Measurements from ENCODE around the gene FABP7. TPM values are rescaled to one million over a fixed set of nuclear protein-coding genes. Genes with fewer than 3 reads are reported as not detected.

The FABP7 gene
- total and polyA plus RNA-seq, 7 experiments from 2014 or later = not detected

GRCh38 chr6:122781716-122782115 lies 2.2 kb downstream of the FABP7 start:
- Mint-ChIP-seq H3K9me3 (peaks cover 0 to 2% (median 0%) of the 10 kb centered on the region in 11 donors), H3K27me3 (peaks cover 33 to 54% (median 48%) of the 10 kb centered on the region in 5 donors), H3K4me3 (no peak overlapping the region), H3K36me3 (no peaks in the 10 kb centered on the region), H3K4me1 (no peaks in the 10 kb centered on the region), H3K27ac (no peak overlapping the region)
- Histone ChIP-seq H3K4me1 (ENCODE audit: control insufficient read depth in 2 of 2, insufficient read depth in 2 of 2, low read length in 2 of 2) (no peaks in the 10 kb centered on the region), H3K27ac (ENCODE audit: low read depth, low read length) (no peak overlapping the region), H3K9me3 (ENCODE audit: control insufficient read depth in 2 of 3, low read length in 3 of 3) (no peaks in the 10 kb centered on the region), H3K27me3 (ENCODE audit: control insufficient read depth in 2 of 2, insufficient read depth in 2 of 2, low read length in 2 of 2) (peaks cover under 1 to 2% of the 10 kb centered on the region in 2 donors), H3K36me3 (ENCODE audit: control insufficient read depth in 2 of 3, insufficient read depth in 3 of 3, low read length in 3 of 3) (no peaks in the 10 kb centered on the region), H3K4me3 (ENCODE audit: low read length) (no peak overlapping the region)
- DNase-seq = no peak
- POLR2A ChIA-PET = no interaction called here
- ATAC-seq = no peak
- CTCF ChIA-PET = no interaction called here
- intact Hi-C loops (cut with micrococcal nuclease) = no loop called here

- ChIA-PET POLR2A (no interaction called here), CTCF (no interaction called here)
- intact Hi-C loops (cut with micrococcal nuclease) = no loop called here
- Histone ChIP-seq H3K27me3 (ENCODE audit: control insufficient read depth in 2 of 2, insufficient read depth in 2 of 2, low read length in 2 of 2) (peaks cover 3 to 4% of the 10 kb centered on the region in 2 donors), H3K9me3 (ENCODE audit: control insufficient read depth in 2 of 3, low read length in 3 of 3) (no peaks in the 10 kb centered on the region), H3K4me1 (ENCODE audit: control insufficient read depth in 2 of 2, insufficient read depth in 2 of 2, low read length in 2 of 2) (no peaks in the 10 kb centered on the region), H3K4me3 (ENCODE audit: low read length) (no peak overlapping the region), H3K27ac (ENCODE audit: low read depth, low read length) (no peak overlapping the region), H3K36me3 (ENCODE audit: control insufficient read depth in 2 of 3, insufficient read depth in 3 of 3, low read length in 3 of 3) (no peaks in the 10 kb centered on the region)
- H3K27me3 Mint-ChIP-seq = peaks cover 48 to 65% (median 61%) of the 10 kb centered on the region in 5 donors
- ATAC-seq (no peak), DNase-seq (no peak)
- no peaks in the 10 kb centered on the region for H3K4me1 Mint-ChIP-seq
- H3K27ac Mint-ChIP-seq = no peak overlapping the region
- no peaks in the 10 kb centered on the region for H3K36me3 Mint-ChIP-seq
- H3K4me3 Mint-ChIP-seq = no peak overlapping the region
- peaks cover 0 to 3% (median 0%) of the 10 kb centered on the region in 11 donors for H3K9me3 Mint-ChIP-seq
Observed at GRCh38 chr6:122783401-122783800, 3.9 kb downstream of the FABP7 start.

- Histone ChIP-seq H3K27ac (ENCODE audit: low read depth, low read length) (no peak overlapping the region), H3K9me3 (ENCODE audit: control insufficient read depth in 2 of 3, low read length in 3 of 3) (no peaks in the 10 kb centered on the region), H3K4me1 (ENCODE audit: control insufficient read depth in 2 of 2, insufficient read depth in 2 of 2, low read length in 2 of 2) (no peaks in the 10 kb centered on the region), H3K36me3 (ENCODE audit: control insufficient read depth in 2 of 3, insufficient read depth in 3 of 3, low read length in 3 of 3) (no peaks in the 10 kb centered on the region), H3K27me3 (ENCODE audit: control insufficient read depth in 2 of 2, insufficient read depth in 2 of 2, low read length in 2 of 2) (peaks cover 3 to 7% of the 10 kb centered on the region in 2 donors), H3K4me3 (ENCODE audit: low read length) (no peak overlapping the region)
- ATAC-seq (no peak), DNase-seq (no peak)
- ChIA-PET POLR2A (no interaction called here), CTCF (no interaction called here)
- H3K9me3 Mint-ChIP-seq = peaks cover 0 to 3% (median 0%) of the 10 kb centered on the region in 11 donors
- peaks cover 56 to 76% (median 74%) of the 10 kb centered on the region in 5 donors for H3K27me3 Mint-ChIP-seq
- H3K4me3 Mint-ChIP-seq = no peak overlapping the region
- H3K36me3 Mint-ChIP-seq = no peaks in the 10 kb centered on the region
- no peak overlapping the region for H3K27ac Mint-ChIP-seq
- intact Hi-C loops (cut with micrococcal nuclease) = no loop called here
- H3K4me1 Mint-ChIP-seq = peaks cover 11 to 18% (median 15%) of the 10 kb centered on the region in 7 donors
Observed at GRCh38 chr6:122785891-122786290, 6.4 kb downstream of the FABP7 start.

- Histone ChIP-seq H3K36me3 (ENCODE audit: control insufficient read depth in 2 of 3, insufficient read depth in 3 of 3, low read length in 3 of 3) (no peaks in the 10 kb centered on the region), H3K27ac (ENCODE audit: low read depth, low read length) (no peak overlapping the region), H3K4me3 (ENCODE audit: low read length) (no peak overlapping the region), H3K9me3 (ENCODE audit: control insufficient read depth in 2 of 3, low read length in 3 of 3) (no peaks in the 10 kb centered on the region), H3K4me1 (ENCODE audit: control insufficient read depth in 2 of 2, insufficient read depth in 2 of 2, low read length in 2 of 2) (no peaks in the 10 kb centered on the region), H3K27me3 (ENCODE audit: control insufficient read depth in 2 of 2, insufficient read depth in 2 of 2, low read length in 2 of 2) (peaks cover 3 to 7% of the 10 kb centered on the region in 2 donors)
- Mint-ChIP-seq H3K27ac (no peak overlapping the region), H3K36me3 (no peaks in the 10 kb centered on the region), H3K9me3 (peaks cover 0 to 3% (median 0%) of the 10 kb centered on the region in 11 donors), H3K27me3 (peaks cover 70 to 78% (median 74%) of the 10 kb centered on the region in 5 donors), H3K4me1 (peaks cover 14 to 18% (median 15%) of the 10 kb centered on the region in 7 donors), H3K4me3 (no peak overlapping the region)
- DNase-seq = no peak
- POLR2A ChIA-PET = no interaction called here
- intact Hi-C loops (cut with micrococcal nuclease) = no loop called here
- ATAC-seq = no peak
- CTCF ChIA-PET = no interaction called here
Observed at GRCh38 chr6:122787721-122788120, 8.2 kb downstream of the FABP7 start.

GRCh38 chr6:122788208-122788607 lies 8.7 kb downstream of the FABP7 start:
- Histone ChIP-seq H3K36me3 (ENCODE audit: control insufficient read depth in 2 of 3, insufficient read depth in 3 of 3, low read length in 3 of 3) (no peaks in the 10 kb centered on the region), H3K4me1 (ENCODE audit: control insufficient read depth in 2 of 2, insufficient read depth in 2 of 2, low read length in 2 of 2) (no peaks in the 10 kb centered on the region), H3K27me3 (ENCODE audit: control insufficient read depth in 2 of 2, insufficient read depth in 2 of 2, low read length in 2 of 2) (peaks cover 3 to 7% of the 10 kb centered on the region in 2 donors), H3K27ac (ENCODE audit: low read depth, low read length) (no peak overlapping the region), H3K9me3 (ENCODE audit: control insufficient read depth in 2 of 3, low read length in 3 of 3) (no peaks in the 10 kb centered on the region), H3K4me3 (ENCODE audit: low read length) (no peak overlapping the region)
- no peak for ATAC-seq
- H3K27ac Mint-ChIP-seq = no peak overlapping the region
- H3K36me3 Mint-ChIP-seq = no peaks in the 10 kb centered on the region
- peak overlapping the region in 1 of 10 donors; percentile 84 for H3K4me3 Mint-ChIP-seq
- no peak for DNase-seq
- CTCF ChIA-PET = no interaction called here
- peaks cover 14 to 18% (median 15%) of the 10 kb centered on the region in 7 donors for H3K4me1 Mint-ChIP-seq
- peaks cover 73 to 78% (median 77%) of the 10 kb centered on the region in 5 donors for H3K27me3 Mint-ChIP-seq
- intact Hi-C loops (cut with micrococcal nuclease) = no loop called here
- POLR2A ChIA-PET = no interaction called here
- H3K9me3 Mint-ChIP-seq = peaks cover 0 to 3% (median 0%) of the 10 kb centered on the region in 11 donors

GRCh38 chr6:122788663-122789181 lies 9.2 kb downstream of the FABP7 start:
- intact Hi-C loops (cut with micrococcal nuclease) = no loop called here
- H3K27ac ChIP-seq (ENCODE audit: low read depth, low read length) = no peak overlapping the region
- H3K9me3 Mint-ChIP-seq = peaks cover 0 to 3% (median 0%) of the 10 kb centered on the region in 11 donors
- peak overlapping the region in 1 of 9 donors; percentile 4 for H3K27ac Mint-ChIP-seq
- ChIA-PET CTCF (no interaction called here), POLR2A (no interaction called here)
- no peaks in the 10 kb centered on the region for H3K4me1 ChIP-seq (ENCODE audit: control insufficient read depth in 2 of 2, insufficient read depth in 2 of 2, low read length in 2 of 2)
- H3K9me3 ChIP-seq (ENCODE audit: control insufficient read depth in 2 of 3, low read length in 3 of 3) = no peaks in the 10 kb centered on the region
- peaks cover 14 to 18% (median 15%) of the 10 kb centered on the region in 7 donors for H3K4me1 Mint-ChIP-seq
- no peak overlapping the region for H3K4me3 ChIP-seq (ENCODE audit: low read length)
- DNase-seq (no peak), ATAC-seq (no peak)
- peaks cover 69 to 78% (median 73%) of the 10 kb centered on the region in 5 donors for H3K27me3 Mint-ChIP-seq
- no peaks in the 10 kb centered on the region for H3K36me3 ChIP-seq (ENCODE audit: control insufficient read depth in 2 of 3, insufficient read depth in 3 of 3, low read length in 3 of 3)
- H3K36me3 Mint-ChIP-seq = no peaks in the 10 kb centered on the region
- peaks cover 3 to 7% of the 10 kb centered on the region in 2 donors for H3K27me3 ChIP-seq (ENCODE audit: control insufficient read depth in 2 of 2, insufficient read depth in 2 of 2, low read length in 2 of 2)
- H3K4me3 Mint-ChIP-seq = peak overlapping the region in 9 of 10 donors; percentile 37 to 92 (median 59)
